IMR-90 (cell line): Measurements from ENCODE around the gene NEK5. TPM values are rescaled to one million over a fixed set of nuclear protein-coding genes. Genes with fewer than 3 reads are reported as not detected.
A peak's percentile ranks its signal among the peaks of the same experiment; 100 is the strongest.
"Not testable (repeated sequence)": the region's sequence is repeated elsewhere in the genome, so short reads cannot be mapped to it uniquely, and the experiment has no call there.

Experiments used
- ATAC-seq: fragments of 200-7000 bp; cut with Tn5 transposase; 2 replicates; pipeline ENCODE4 v1.9.1; 2020; ENCODE audit warnings: low read depth, mild to moderate bottlenecking, moderate library complexity
- BruUV-seq: library from RNA; stranded (reverse); fragments of 400-500 nt; replicated peaks from 2 replicates; lab custom pipeline; 2021; lab: Mats Ljungman, UMichigan
- CTCF ChIA-PET: fragments of 300-600 bp; formaldehyde crosslinking; extraction: SDS; loops from one replicate; lab custom pipeline; 2021; ENCODE audit warnings: antibody characterized with exemption; lab: Yijun Ruan, JAX
- POLR2A ChIA-PET: fragments of 300-600 bp; sonication (Branson Sonifier 250); formaldehyde crosslinking; loops from one replicate; lab custom pipeline; 2022; ENCODE audit warnings: antibody characterized with exemption; ENCODE audit not compliant: unreplicated experiment; lab: Charles Lee
- DNase-seq: peaks from one replicate; pipeline ENCODE4 v3.0.0; 2013
- H2AFZ ChIP-seq: replicated peaks from 2 replicates; pipeline ENCODE3; 2013; ENCODE audit warnings: low read length, mild to moderate bottlenecking; ENCODE audit not compliant: poor library complexity
- H2AK5ac ChIP-seq: 2 replicates; pipeline ENCODE4 v1.6.1; 2013; ENCODE audit warnings: low read depth, low read length, inconsistent platforms
- H2AK9ac ChIP-seq: replicated peaks from 2 replicates; pipeline ENCODE3; 2013; ENCODE audit warnings: mild to moderate bottlenecking, low read depth, low read length, moderate library complexity; ENCODE audit not compliant: poor library complexity
- H2BK120ac ChIP-seq: 2 replicates; pipeline ENCODE4 v1.6.1; 2013; ENCODE audit warnings: low read depth, low read length, inconsistent platforms
- H2BK15ac ChIP-seq: 3 replicates; pipeline ENCODE4 v1.6.1; 2013; ENCODE audit warnings: low read depth, low read length, inconsistent platforms
- H2BK20ac ChIP-seq: 2 replicates; pipeline ENCODE4 v1.6.1; 2013; ENCODE audit warnings: low read depth, mild to moderate bottlenecking, inconsistent platforms, low read length, moderate library complexity
- H2BK5ac ChIP-seq: 2 replicates; pipeline ENCODE4 v1.6.1; 2013; ENCODE audit warnings: mild to moderate bottlenecking, low read depth, low read length, inconsistent platforms; ENCODE audit not compliant: poor library complexity, severe bottlenecking
- H3K14ac ChIP-seq: replicated peaks from 2 replicates; pipeline ENCODE4 v1.6.1; 2013; ENCODE audit warnings: low read depth, low read length, inconsistent platforms
- H3K18ac ChIP-seq: 2 replicates; pipeline ENCODE4 v1.6.1; 2013; ENCODE audit warnings: low read depth, low read length, control low read depth
- H3K23ac ChIP-seq: 2 replicates; pipeline ENCODE4 v1.6.1; 2013; ENCODE audit warnings: low read depth, low read length, inconsistent platforms
- H3K27ac ChIP-seq: 2 replicates; pipeline ENCODE4 v1.5.1; 2013; ENCODE audit warnings: mild to moderate bottlenecking, control low read depth, low read length; ENCODE audit not compliant: insufficient read depth
- H3K27me3 ChIP-seq: 2 replicates; pipeline ENCODE4 v1.6.1; 2013; ENCODE audit warnings: low read length; ENCODE audit not compliant: control insufficient read depth, insufficient read depth
- H3K36me3 ChIP-seq: 2 replicates; pipeline ENCODE4 v1.6.1; 2013; ENCODE audit warnings: low read length, mixed read lengths; ENCODE audit not compliant: control insufficient read depth, insufficient read depth
- H3K4ac ChIP-seq: 2 replicates; pipeline ENCODE4 v1.6.1; 2013; ENCODE audit warnings: low read depth, low read length, inconsistent platforms
- H3K4me1 ChIP-seq: 2 replicates; pipeline ENCODE4 v1.6.1; 2013; ENCODE audit warnings: low read length, mixed read lengths; ENCODE audit not compliant: control insufficient read depth, insufficient read depth
- H3K4me2 ChIP-seq: 2 replicates; pipeline ENCODE4 v1.6.1; 2013; ENCODE audit warnings: low read depth, mild to moderate bottlenecking, control low read depth, low read length, moderate library complexity
- H3K4me3 ChIP-seq: 2 replicates; pipeline ENCODE4 v1.5.1; 2013; ENCODE audit warnings: low read depth, mild to moderate bottlenecking, control low read depth, low read length, moderate library complexity; ENCODE audit not compliant: insufficient read depth
- H3K56ac ChIP-seq: 2 replicates; pipeline ENCODE4 v1.6.1; 2013; ENCODE audit warnings: low read length, inconsistent platforms; ENCODE audit not compliant: insufficient read depth; ENCODE audit errors: extremely low read depth
- H3K79me1 ChIP-seq, 2 experiments: 2 replicates each; pipeline ENCODE4 v1.6.1; 2013; ENCODE audit warnings: low read length in 2 of 2, inconsistent platforms in 1 of 2, low read depth in 1 of 2
- H3K9ac ChIP-seq: 2 replicates; pipeline ENCODE4 v1.6.1; 2013; ENCODE audit warnings: low read depth, low read length, control low read depth
- H3K9me1 ChIP-seq: 2 replicates; pipeline ENCODE4 v1.6.1; 2013; ENCODE audit warnings: low read length, inconsistent platforms; ENCODE audit not compliant: insufficient read depth
- H3K9me3 ChIP-seq: 2 replicates; pipeline ENCODE4 v1.6.1; 2013; ENCODE audit warnings: low read length; ENCODE audit not compliant: control insufficient read depth, insufficient read depth
- H4K20me1 ChIP-seq: 2 replicates; pipeline ENCODE4 v1.6.1; 2013; ENCODE audit warnings: low read length, inconsistent platforms; ENCODE audit not compliant: insufficient read depth
- H4K5ac ChIP-seq: 2 replicates; pipeline ENCODE4 v1.6.1; 2013; ENCODE audit warnings: mild to moderate bottlenecking, low read depth, low read length, control low read depth
- H4K8ac ChIP-seq, 2 experiments: 2 replicates each; pipeline ENCODE4 v1.6.1; 2013; ENCODE audit warnings: low read depth in 2 of 2, low read length in 2 of 2, control low read depth in 1 of 2, inconsistent platforms in 1 of 2
- H4K91ac ChIP-seq: 2 replicates; pipeline ENCODE4 v1.6.1; 2013; ENCODE audit warnings: low read depth, low read length, inconsistent platforms; ENCODE audit not compliant: insufficient read depth
- FOS ChIP-seq: fragments of 150-350 bp; IDR thresholded peaks from 2 replicates; pipeline ENCODE4 v1.6.1; 2016; ENCODE audit warnings: low read depth, low read length
- WGBS, 2 experiments: methylation state at CpG; one replicate each; pipeline versions ENCODE4 v1.1.5 to v1.1.7; 2013; ENCODE audit warnings: missing lambda C conversion rate in 2 of 2; ENCODE audit not compliant: insufficient read length in 1 of 2; ENCODE audit errors: extremely low coverage in 2 of 2; 5-methylcytosine and 5-hydroxymethylcytosine counted together
- dilution Hi-C: fragments of 300-500 bp; cut with HindIII; formaldehyde crosslinking; loops from one replicate; pipeline ENCODE4 v1.14.3; 2018; ENCODE audit warnings: low sequenced_read_pairs; ENCODE audit not compliant: unreplicated experiment
- in situ Hi-C: fragments of 300-500 bp; cut with MboI; formaldehyde crosslinking; loops from 3 replicates; pipeline ENCODE4 v1.14.3; 2019; ENCODE audit warnings: low sequenced_read_pairs, inconsistent platforms, mixed read lengths
- intact Hi-C: fragments of 100-400 bp; cut with micrococcal nuclease; formaldehyde crosslinking; loops from 2 replicates; pipeline ENCODE4 v1.10.0; 2022
- polyA plus RNA-seq, 3 experiments: library from polyadenylated mRNA; depleted of rRNA; stranded (reverse); fragments of >200 nt; gene quantifications; 2 replicates each; pipeline ENCODE4 v1.2.3, GENCODE V29; 2012; ENCODE audit warnings: low replicate concordance in 1 of 3
- total RNA-seq: library from RNA; depleted of rRNA; stranded (reverse); fragments of >200 nt; gene quantifications from 2 replicates; pipeline ENCODE4 v1.2.3, GENCODE V29; 2012

NEK5 gene
- total and polyA plus RNA-seq, 2 of the 4 experiments (the other 2 are of a cell fraction): not detected

DNA sequence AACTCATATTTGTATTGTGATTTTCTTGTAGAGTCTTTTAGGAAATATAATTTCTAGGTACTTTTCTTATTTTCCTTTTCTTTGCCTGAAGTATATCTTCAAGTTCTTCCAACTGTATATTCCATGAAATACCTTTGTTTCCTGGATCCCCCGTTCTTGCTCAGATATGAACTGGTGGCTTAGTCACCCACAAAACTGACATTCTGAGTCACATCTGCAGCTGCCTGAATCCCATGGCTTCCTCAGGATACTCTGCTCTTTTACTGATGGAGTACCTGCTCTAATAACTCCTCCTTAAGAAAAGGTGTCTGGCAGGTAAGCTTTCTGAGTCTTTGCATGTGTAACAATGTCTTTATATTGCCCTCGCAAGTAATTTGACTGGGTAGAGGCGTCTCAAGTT lies 35.0 kb upstream of the NEK5 start:
- DNase-seq: peak; percentile 43
- H4K91ac ChIP-seq, H3K4me3 ChIP-seq, H2AK9ac ChIP-seq, H3K23ac ChIP-seq, H3K4me2 ChIP-seq, H3K27me3 ChIP-seq, POLR2A ChIA-PET, H3K36me3 ChIP-seq, H4K8ac ChIP-seq, H3K79me1 ChIP-seq, H3K27ac ChIP-seq, H3K14ac ChIP-seq, dilution Hi-C loops, ATAC-seq, H3K9ac ChIP-seq, H4K5ac ChIP-seq, H2BK5ac ChIP-seq, H2BK120ac ChIP-seq, H3K9me1 ChIP-seq, H2BK15ac ChIP-seq, H2AFZ ChIP-seq, BruUV-seq, H3K4me1 ChIP-seq, H3K18ac ChIP-seq, H3K4ac ChIP-seq, H3K56ac ChIP-seq, CTCF ChIA-PET, intact Hi-C loops, H2AK5ac ChIP-seq, H4K20me1 ChIP-seq, in situ Hi-C loops, H2BK20ac ChIP-seq, H3K9me3 ChIP-seq: not testable (repeated sequence)
- WGBS, 2 experiments: no CpG with 5 or more reads among the region's 3 CpGs
- TF ChIP-seq FOS: 0 out of 2 replicates have a peak, but pooled peaks have one; percentile 20
